HG03521 (cell line): Measurements from ENCODE around the gene FXYD5.

Source experiments
- ATAC-seq: cut with Tn5 transposase; IDR thresholded peaks from one replicate; pipeline ENCODE4 v1.9.1; 2021; ENCODE audit warnings: mild to moderate bottlenecking, moderate library complexity; ENCODE audit not compliant: unreplicated experiment

The FXYD5 gene, protein sequence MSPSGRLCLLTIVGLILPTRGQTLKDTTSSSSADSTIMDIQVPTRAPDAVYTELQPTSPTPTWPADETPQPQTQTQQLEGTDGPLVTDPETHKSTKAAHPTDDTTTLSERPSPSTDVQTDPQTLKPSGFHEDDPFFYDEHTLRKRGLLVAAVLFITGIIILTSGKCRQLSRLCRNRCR

DNA sequence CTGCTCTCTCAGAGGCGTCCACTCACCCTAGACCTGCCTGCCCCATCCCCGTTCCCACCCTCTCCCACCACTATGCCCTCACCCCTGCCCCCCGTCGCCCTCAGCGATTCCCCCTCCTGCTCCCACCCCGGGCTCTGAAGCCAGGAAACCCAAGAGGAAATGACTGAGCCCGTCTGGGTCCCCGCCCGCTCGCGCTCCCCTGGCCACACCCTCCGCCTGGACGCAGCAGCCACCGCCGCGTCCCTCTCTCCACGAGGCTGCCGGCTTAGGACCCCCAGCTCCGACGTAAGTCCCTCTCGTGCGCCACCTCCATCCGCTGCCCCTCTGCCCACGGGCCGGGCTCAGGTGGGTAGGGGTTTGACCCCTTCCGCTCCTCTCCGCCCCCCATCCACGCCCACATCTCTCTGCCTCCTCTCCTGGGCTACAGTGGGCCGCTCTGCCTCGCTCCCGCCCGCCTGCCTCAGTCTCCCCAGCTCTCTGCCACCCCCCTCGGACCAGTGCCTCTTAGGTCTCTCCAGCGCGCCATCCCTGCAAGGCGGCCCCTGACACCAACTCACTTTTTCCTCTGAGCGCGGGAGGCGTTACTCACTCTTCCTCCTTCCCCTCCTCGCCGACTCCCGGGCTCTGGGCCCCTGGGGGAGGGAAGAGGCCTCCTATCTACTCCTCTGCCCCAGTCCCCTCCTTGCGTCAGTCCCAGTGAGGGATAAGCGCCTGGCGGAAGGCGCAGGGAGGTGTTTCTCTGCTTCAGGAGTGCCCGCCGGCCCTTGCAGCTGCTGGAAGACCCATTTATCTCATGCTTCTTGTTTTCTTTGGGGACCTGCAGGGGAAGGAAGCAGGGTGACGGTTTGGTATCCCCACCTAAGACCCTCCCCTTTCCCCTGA, at the start of gene FXYD5:
FXYD5 (plus strand) TSS at position 211 of the 882 bp plus-strand sequence. CDS start 816 bp downstream, outside the sequence.
- no peak for ATAC-seq

DNA sequence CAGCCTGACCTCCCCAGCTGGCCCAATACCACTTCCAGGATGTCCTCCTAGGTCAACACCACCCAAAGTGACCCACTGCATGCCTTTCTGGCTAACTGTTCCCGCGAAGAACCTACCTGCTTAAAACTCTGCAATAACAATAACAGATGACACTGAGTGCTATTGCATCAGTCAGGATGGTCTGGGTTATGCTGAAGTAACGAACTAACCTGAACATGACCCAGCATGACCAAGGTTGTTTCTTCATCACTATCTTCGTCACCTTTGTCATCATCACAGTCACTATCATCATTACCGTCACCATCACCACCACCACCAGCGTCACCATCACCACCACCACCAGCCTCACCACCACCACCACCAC, 49.5 kb upstream of the FXYD5 start:
- no peak for ATAC-seq

DNA sequence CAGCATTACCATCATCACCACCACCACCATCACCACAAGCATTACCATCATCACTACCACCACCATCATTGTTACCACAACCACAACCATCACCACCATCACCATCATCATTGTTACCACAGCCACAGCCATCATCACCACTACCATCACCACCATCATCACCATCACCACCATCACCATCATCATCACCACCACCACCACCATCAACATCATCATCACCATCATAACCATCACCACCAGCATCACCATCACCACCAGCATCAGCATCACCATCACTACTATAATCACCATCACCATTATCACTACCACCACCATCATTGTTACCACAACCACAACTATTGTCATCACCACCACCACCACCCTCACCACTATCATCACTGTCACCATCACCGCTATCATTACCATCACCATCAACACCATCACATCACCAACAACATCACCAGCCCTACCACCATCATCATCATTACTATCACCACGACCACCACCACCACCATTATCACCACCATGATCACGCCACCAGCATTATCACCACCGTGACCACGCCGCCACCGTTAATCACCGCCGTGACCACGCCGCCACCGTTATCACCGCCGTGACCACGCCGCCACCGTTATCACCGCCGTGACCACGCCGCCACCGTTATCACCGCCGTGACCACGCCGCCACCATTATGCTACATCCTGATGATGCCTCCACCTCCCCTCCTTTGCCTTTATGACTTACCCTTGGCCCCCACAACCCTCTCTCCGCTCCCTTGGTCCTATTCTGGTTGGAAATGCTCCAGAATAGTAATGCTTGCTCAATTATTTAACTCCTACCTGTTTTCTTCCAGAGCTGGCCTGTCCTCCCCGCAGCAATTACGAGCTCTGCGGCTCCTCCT, 48.9 kb upstream of the FXYD5 start:
- no peak for ATAC-seq

DNA sequence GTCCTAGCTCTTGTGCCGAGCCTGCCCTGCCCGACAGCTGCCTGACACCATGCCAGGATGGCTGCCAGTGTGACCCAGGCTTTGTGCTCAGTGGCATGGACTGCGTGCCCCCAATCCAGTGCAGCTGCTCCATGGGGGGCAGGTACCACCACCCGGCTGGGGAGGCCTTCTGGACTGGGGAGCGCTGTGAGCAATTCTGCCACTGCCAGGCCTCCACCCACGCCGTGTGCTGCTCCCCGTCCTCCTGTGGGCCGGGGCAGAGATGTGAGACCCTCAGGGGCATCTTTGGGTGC, 48.3 kb upstream of the FXYD5 start:
- no peak for ATAC-seq

DNA sequence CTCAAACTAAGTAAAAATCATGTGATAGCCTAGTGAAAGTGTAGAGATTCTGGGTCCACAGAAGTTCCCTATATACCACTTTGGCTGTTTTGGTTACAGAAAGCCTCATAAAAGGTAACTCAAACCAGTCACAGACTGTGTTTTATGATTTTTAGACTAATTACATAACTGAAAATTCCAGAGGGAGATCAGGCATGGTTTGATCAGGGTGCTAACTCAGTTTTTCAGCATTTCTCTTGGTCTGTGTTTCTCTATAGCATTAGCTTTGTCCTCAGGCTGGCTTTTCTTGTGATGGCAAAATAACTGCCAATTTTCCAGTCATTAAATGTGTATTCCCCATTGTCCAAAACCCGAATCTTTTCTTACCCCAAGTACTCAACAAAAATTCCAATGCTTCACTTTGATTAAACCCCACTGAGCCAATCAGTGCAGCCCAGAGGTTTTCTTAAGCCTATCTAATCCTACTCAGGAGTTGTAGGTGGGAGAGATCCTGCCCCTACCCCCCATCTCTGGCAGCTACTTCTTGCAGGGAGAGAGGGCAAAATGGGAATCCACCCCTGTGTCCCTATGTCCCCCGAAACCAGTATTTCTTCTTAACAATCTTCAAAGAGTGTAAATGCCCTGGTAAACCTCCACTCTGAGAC, 47.5 kb upstream of the FXYD5 start:
- ATAC-seq: no peak

DNA sequence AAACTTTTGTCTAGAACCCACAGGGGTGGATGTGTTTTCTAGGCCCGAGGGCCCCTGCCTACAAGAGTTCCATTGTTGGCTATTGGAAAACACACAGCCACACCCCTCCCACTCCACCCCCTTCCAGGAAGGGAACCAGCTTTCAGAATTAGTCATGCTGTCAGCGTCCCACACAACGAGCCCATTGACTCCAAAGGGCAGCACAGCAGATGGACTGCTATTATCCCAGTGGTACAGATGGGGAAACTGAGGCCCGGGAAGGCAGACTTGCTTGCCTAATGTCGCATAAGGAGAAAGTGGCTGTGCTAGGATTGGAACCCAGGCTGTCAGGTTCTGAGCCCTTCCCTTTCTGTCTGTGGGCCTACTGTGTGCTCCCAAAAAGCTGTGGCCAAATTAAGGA, 47.0 kb upstream of the FXYD5 start:
- ATAC-seq: no peak

DNA sequence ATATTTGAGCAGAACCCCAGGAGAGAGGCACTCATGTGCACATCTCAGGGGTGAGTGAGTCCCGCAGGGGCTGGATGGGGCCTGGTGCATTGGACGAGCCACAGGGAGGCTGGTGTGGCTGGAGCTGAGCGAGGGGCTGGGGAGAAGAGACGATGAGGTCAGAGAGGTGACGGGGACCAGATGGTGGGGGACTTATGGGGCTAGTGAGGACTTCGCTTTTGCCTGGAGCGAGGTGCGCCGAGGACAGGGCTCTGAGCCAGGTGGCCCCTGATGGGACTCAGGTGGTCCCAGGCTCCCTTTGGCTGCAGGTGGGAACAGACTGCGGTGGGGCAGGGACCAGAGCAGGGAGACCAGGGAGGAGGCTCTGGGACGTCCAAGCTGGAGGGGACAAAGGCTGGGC, 45.8 kb upstream of the FXYD5 start:
- no peak for ATAC-seq

DNA sequence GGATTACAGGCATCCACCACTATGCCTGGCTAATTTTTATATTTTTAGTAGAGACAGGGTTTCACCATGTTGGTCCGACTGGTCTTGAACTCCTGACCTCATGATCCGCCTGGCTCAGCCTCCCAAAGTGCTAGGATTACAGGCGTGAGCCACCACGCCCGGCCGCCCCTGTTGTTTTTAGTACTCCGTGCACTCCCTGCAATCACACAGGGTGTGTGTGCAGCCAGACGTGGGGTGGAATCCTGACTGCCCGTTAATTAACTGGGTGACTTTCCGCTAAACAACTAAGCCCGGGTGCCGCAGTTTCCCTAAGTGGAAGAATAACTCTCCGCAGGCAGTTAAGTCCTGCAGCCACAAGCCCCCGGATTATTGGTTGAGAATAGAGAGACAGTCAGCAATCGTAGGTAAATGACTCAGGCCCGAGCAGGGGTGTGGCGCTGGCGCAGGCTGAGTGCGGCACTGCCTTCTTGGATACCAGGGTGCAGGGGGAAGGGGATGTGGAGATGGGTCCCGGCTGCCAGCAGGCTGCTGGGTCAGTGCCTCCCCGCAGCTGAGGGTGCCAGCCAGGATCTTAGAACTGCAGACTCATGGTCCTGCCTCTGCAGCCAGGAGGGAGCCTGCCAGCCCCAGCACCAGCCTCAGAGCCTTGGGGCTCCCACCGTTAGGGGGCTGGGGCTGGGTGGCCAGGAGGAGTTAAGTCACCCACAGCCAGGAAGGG, 45.0 kb upstream of the FXYD5 start:
- no peak for ATAC-seq

DNA sequence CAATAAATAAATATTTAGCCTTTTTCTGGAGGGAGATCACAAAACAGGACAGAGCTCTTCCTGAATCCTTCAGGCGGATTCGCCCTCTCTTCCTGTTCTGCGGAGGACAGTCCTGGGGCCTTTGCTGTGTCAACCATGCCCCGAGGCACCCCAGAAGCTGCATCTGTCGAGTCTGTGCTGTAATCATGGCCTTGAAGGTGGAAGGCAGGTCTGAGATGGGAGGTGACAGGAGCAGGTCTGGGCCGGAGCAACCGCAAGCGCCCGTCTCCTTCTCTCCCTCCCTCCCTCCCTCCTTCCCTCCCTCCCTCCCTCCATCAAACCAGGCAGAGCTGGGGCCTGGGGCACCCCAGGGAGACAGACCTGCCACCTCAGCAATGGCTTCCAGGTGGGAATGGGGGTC, 43.6 kb upstream of the FXYD5 start:
- ATAC-seq: no peak

DNA sequence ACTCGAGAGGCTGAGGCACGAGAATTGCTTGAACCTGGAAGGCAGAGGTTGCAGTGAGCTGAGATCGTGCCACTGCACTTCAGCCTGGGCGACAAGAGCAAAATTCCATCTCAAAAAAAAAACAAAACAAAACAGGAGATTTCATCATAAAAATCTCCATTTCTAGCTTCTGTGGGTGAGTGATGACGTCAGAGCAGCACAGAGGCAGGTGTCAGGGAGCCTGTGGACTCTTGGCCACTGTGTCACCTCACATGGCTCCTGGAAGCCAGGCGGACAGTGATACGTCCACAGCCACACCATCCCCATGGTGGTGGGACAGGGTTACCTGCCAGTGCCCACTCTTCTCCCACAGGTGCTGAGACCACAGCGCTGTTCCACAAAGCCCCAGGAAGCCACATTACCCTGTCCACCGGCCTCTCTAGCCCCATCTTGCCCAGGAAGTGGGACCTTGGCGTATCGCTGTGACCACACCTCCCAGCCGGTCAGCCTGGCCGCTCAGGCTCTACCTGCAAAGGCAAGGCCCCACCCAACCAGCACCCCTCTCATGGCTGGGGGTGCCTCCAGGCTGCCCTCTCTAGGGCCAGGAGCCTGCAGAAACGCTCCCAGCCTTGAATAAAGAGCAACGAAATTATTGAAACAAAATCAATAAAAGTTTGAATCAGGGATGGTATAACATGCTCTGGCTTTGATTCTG, 41.4 kb upstream of the FXYD5 start:
- no peak for ATAC-seq

DNA sequence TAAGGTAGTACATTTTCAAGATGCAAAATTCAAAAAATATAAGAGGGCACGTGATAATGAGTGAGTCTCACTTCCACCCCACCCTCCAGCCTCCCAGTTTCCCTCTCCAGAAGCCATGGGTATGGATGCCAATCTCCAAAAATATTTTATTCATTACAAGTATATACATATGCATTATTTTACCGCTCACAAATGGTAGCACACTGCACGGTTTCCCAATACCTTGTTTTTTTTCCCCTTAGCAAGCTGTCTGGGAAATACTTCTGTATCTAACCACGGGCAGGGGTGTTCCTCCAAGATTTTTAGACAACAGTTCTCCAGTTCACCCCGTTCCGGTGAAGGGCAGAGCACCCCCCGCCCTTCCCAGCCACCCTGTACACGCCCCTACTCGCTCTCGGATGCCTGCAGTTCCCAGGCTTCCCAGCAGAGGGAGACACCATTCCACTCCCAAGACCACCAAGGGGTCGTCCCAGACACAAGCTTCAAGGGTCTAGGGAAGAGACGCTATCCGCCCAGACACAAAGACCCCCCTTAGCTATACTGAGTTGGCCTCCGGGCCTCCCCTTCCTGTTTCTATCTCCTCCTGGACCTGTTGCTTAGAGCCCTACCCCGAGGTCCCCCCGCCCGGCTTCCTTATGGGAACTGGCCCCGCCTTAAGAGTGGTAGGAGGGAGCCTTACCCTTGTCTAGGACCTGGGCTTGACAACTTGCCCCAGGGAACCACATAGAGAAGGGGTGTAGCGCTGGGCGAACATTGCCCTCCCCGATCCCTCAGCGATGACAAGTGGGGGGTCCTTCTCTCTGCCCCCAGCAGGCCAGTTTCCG, 40.0 kb upstream of the FXYD5 start:
- no peak for ATAC-seq

DNA sequence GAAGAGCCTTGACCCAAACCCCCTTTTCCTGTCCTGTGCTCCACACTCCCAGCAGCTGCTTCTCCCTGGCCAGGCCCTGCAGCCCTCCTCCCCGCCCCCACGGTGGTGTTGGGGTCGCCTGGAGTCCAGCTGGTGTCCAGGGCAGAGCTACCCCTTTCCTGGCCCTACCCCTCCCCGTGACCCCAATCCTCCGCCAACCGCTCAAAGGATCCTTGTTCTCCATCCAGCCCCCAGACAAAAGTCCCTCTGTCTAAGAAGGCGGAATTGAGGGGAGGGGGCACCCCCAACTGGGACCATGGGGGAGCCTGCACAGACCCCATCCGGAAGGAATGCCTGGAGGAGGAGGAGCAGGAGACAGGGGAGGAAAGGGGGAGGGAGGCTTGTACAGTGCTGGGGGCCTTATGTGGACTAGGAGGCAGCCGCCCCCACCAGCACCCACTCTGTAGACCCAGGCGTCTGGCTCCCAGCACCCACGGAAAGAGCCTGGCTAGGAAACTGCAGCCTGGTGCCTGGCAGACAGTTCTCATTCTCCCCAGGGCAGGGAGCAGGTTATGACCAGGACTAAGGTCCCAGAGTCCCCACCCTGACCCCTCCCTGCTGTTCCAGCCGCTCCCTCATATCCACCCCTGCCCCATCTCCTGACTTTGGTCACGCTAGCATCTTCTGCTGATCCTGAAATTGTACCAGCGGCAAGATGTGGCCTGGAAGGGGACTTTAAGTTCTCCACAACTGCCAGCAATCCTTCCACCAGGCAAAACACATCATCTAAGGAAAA, 39.2 kb upstream of the FXYD5 start, which contains the start of gene FXYD3:
FXYD3 (plus strand) TSS at position 647 of the 775 bp plus-strand sequence. CDS start 3,554 bp downstream, outside the sequence.
- no peak for ATAC-seq

DNA sequence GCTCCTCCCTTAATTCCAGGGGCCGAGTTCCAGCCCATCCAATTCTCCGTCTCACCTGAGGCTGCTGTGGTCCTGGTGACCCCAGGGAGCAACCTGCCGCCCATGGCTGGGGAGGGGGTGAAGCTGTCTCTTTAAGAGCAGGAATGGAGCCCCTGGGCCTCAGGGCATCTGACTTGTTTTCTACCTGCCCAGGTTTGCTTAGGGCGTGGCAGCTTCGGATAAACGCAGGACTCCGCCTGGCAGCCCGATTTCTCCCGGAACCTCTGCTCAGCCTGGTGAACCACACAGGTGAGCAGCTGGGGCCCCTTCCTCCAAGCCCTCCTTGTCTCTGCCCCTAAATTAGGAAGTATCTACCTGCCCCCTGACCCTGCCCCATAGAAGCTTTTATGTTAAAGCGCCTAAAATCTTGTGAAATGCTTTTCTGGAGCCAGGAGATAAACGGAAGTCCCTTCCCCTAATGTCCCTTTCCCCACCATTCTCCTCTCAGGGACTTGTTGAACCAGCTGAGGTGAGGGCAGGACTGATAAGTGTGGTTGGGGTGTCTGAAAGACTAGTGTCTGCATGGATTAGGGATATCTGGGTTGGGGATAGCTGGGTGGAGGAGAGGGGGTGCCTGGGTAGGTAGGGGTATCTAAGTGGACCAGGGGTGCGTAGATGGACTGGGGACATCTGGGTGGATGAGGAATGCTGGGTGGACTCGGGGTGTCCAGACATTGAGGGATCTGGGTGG, 38.3 kb upstream of the FXYD5 start:
- ATAC-seq: no peak

DNA sequence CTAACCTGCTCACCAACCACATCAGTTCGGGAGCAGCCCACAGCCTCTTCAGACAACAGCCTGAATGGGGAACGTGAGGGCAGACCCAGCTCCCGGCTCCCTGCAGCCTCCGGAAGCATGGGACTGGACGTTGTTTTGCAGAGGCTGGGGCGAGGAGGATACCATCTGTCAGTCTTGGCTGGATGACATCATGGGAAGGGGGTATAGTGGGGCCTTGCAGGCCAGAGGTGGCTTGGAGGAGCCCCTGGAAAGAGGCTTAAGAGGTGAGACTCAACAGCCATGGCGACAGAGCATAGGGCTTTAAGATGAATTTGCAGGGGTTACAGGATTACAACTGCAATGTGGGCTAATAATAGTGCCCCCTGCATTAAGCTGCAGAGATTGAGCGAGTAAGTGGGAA, 37.4 kb upstream of the FXYD5 start:
- ATAC-seq: no peak

DNA sequence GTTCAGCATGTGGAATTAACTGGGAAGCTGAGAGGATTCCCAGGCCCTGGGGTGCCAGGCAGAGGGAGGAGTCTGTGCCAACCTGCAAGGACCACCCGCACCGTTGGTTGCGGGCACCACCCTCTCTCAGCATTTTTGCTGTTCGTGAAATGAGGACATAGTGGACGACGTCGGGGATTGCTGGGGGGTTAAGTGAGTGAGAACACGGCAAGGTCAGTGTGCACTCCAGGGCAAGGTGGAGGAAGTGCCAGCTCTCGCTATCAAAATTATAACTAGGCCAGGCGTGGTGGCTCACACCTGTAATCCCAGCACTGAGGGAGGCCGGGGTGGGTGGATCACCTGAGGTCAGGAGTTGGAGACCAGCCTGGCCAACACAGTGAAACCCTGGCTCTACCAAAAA, 36.7 kb upstream of the FXYD5 start:
- ATAC-seq: no peak

DNA sequence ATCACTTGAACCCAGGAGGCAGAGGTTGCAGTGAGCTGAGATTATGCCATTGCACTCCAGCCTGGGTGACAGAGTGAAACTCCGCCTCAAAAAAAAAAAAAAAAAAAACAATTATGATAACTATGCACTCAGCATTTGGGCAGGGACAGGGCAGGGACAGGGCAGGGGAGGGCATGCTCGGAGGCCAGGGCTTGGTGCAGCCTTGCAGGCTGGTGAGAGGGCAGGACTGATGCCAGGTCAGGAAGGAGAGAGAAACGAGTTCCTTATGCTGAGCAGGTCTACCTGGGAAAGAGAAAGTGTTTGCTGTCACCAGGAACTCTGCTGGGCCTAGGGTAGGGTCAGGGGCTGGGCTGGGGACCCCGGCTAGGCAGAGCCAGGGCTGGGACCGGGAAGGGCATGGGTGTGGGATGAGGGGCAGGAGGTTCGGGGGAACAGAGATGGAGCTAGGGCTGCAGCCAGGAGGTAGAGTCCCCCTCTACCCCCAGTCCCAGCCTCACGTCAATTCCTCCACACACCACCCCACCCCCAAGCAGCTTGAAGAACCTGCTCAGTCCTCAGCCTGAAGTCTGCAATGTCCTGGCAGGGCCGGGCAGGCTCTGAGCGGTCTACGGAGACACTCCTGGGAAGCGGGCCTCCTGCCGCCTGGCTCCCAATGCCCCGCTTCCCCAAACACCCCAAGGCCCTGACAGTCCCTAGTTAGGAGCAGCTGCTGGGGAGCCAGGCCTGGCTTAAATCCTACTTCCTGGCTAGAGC, 36.1 kb upstream of the FXYD5 start:
- ATAC-seq: no peak

DNA sequence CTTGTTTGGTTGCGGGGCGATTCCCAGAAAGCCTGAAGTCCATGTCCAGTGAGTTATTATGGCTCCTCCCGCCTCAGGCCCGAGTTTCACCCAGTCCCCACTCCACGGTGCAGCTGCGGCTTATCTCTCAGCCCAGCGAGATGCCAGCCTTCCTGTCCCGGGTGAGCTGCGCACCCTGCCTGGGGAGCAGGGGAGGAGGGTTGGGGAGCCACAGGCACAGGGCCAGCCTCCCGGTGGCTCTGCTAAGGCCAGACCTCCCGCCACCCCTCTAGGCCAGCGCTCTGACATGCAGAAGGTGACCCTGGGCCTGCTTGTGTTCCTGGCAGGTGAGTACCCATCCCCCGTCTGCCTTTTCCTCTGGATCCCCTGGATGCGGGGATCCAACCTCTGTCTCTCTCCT, 35.4 kb upstream of the FXYD5 start:
- ATAC-seq: no peak
